A673 (cell line): ENCODE measurements around the gene BHLHE23. TPM values are rescaled to one million over a fixed set of nuclear protein-coding genes. Genes with fewer than 3 reads are reported as not detected.

ENCODE experiments used
- Bru-seq: library from RNA; stranded (reverse); fragments of 400-500 nt; gene quantifications from one replicate; lab custom pipeline; 2021; lab: Mats Ljungman, UMichigan
- BruChase-seq, 2 experiments: library from RNA; stranded (reverse); fragments of 400-500 nt; gene quantifications; one replicate each; lab custom pipeline; 2021; lab: Mats Ljungman, UMichigan
- BruUV-seq: library from RNA; stranded (reverse); fragments of 400-500 nt; replicated peaks from 2 replicates; lab custom pipeline; 2021; lab: Mats Ljungman, UMichigan
- CTCF ChIA-PET: fragments of 300-600 bp; sonication (Branson Sonifier 250); formaldehyde crosslinking; loops from one replicate; lab custom pipeline; 2022; ENCODE audit warnings: antibody characterized with exemption; lab: Charles Lee
- POLR2A ChIA-PET: fragments of 300-600 bp; sonication (Branson Sonifier 250); formaldehyde crosslinking; loops from one replicate; lab custom pipeline; 2022; ENCODE audit warnings: antibody characterized with exemption; ENCODE audit not compliant: low non-redundant PET; lab: Charles Lee
- DNase-seq: peaks from one replicate; pipeline ENCODE4 v3.0.0-alpha.2; 2015; ENCODE audit warnings: low spot score
- H3K27ac ChIP-seq: fragments of 200-600 bp; sonication (generic); 2 replicates; pipeline ENCODE4 v1.5.1; 2016; ENCODE audit warnings: mixed run types, low read depth, mild to moderate bottlenecking, mixed read lengths, antibody characterized with exemption, low read length; ENCODE audit not compliant: poor library complexity, severe bottlenecking
- H3K27me3 ChIP-seq: fragments of 200-600 bp; sonication (generic); replicated peaks from 2 replicates; pipeline ENCODE4 v1.6.1; 2017; ENCODE audit warnings: mixed run types, low read depth, mild to moderate bottlenecking, mixed read lengths, antibody characterized with exemption, low read length; ENCODE audit not compliant: insufficient read depth, poor library complexity
- H3K36me3 ChIP-seq: fragments of 200-600 bp; sonication (generic); 2 replicates; pipeline ENCODE4 v1.6.1; 2016; ENCODE audit warnings: mixed run types, mild to moderate bottlenecking, mixed read lengths, antibody characterized with exemption, low read length; ENCODE audit not compliant: insufficient read depth, poor library complexity, severe bottlenecking
- H3K4me1 ChIP-seq: fragments of 200-600 bp; sonication (generic); 2 replicates; pipeline ENCODE4 v1.6.1; 2017; ENCODE audit warnings: mixed run types, mild to moderate bottlenecking, mixed read lengths, antibody characterized with exemption, low read length; ENCODE audit not compliant: insufficient read depth, poor library complexity, severe bottlenecking
- H3K4me3 ChIP-seq: fragments of 200-600 bp; sonication (generic); 2 replicates; pipeline ENCODE4 v1.5.1; 2016; ENCODE audit warnings: low read depth, mixed run types, mild to moderate bottlenecking, mixed read lengths, low read length; ENCODE audit not compliant: poor library complexity, severe bottlenecking
- H3K9me3 ChIP-seq: fragments of 200-600 bp; sonication (generic); 2 replicates; pipeline ENCODE4 v1.6.1; 2016; ENCODE audit warnings: mixed run types, low read depth, mild to moderate bottlenecking, mixed read lengths, antibody characterized with exemption, low read length; ENCODE audit not compliant: poor library complexity, severe bottlenecking
- EZH2 ChIP-seq: fragments of 200-600 bp; sonication (generic); IDR thresholded peaks from 2 replicates; pipeline ENCODE4 v1.6.1; 2017; ENCODE audit warnings: borderline replicate concordance, low read depth, mild to moderate bottlenecking, mixed read lengths, antibody characterized with exemption, low read length; ENCODE audit not compliant: poor library complexity, severe bottlenecking
- intact Hi-C: fragments of 100-400 bp; cut with micrococcal nuclease; formaldehyde crosslinking; loops from one replicate; pipeline ENCODE4 v1.10.0; 2022; ENCODE audit not compliant: unreplicated experiment
- long read RNA-seq: library from polyadenylated mRNA; stranded (forward); transcript quantifications from one replicate; pipeline ENCODE4 v2.0.0, GENCODE V29; 2022
- total RNA-seq: library from RNA; stranded (reverse); gene quantifications from 2 replicates; pipeline ENCODE4 v1.2.3, GENCODE V29; 2021
- TF ChIP-seq, protein P1 (sequence below): fragments of 300-800, 200-600 bp; sonication (generic); conservative IDR thresholded peaks from 2 replicates; pipeline ENCODE4 v1.5.1; 2017; ENCODE audit warnings: low read depth, mild to moderate bottlenecking, antibody characterized with exemption, low read length, moderate library complexity, mixed read lengths

The BHLHE23 gene
- not detected in 2 replicates for total RNA-seq
- not detected for Bru-seq, nascent RNA
- BruChase-seq, experiment 1, labeled RNA remaining after a 2-hour chase, result not detected
- BruChase-seq, experiment 2, labeled RNA remaining after a 6-hour chase, result not detected
- long read RNA-seq, result 0 reads

DNA sequence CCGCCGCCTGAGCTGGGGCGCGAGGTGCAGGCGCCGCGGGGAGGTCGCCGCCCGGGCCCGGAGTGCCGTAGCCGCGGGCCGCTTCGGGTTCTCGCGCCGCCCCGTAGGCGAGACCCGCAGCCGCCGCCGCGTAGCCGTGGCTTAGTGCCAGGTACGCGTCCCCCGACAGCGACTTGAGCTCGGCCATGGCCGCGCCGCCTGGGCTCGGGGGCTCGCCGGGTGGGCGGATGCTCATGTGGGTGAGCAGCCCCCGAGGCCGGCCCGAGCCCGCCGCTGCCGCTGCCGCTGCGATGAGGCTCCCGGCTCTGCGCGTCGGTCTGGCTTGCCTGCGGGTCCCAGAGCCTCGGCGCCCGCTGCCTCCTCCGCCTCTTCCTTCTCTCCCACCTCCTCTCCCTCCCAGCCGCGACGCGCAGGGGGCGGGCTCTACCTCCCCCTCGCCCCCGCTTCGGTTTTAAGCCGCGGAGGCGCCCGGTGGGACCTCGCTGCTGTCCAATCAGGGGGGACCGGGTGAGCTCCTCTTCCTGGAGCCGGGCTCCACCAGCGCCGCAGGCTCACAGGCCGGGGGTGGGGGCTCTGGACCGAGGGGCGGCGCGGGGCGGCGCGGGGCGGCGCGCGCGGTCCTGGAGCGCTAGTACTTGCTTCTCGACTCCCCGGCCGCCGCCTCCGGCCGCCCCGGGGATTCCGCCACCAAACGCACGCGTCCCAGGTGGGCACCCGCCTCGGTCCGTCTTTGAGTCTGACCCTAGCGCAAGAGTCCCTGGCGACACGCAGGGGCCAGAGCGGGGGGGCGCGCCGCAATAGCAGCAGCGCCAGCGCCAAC lies at the start of gene BHLHE23:
BHLHE23 (minus strand) TSS at position 425 of the 820 bp plus-strand sequence; CDS start at position 235, 190 bp downstream.
- TF ChIP-seq, protein P1, sequence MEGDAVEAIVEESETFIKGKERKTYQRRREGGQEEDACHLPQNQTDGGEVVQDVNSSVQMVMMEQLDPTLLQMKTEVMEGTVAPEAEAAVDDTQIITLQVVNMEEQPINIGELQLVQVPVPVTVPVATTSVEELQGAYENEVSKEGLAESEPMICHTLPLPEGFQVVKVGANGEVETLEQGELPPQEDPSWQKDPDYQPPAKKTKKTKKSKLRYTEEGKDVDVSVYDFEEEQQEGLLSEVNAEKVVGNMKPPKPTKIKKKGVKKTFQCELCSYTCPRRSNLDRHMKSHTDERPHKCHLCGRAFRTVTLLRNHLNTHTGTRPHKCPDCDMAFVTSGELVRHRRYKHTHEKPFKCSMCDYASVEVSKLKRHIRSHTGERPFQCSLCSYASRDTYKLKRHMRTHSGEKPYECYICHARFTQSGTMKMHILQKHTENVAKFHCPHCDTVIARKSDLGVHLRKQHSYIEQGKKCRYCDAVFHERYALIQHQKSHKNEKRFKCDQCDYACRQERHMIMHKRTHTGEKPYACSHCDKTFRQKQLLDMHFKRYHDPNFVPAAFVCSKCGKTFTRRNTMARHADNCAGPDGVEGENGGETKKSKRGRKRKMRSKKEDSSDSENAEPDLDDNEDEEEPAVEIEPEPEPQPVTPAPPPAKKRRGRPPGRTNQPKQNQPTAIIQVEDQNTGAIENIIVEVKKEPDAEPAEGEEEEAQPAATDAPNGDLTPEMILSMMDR, result no peak
- peak; percentile 95 for TF ChIP-seq EZH2
- Histone ChIP-seq H3K27me3 (peaks cover 88% of the 10 kb centered on the region), H3K36me3 (no peaks in the 10 kb centered on the region), H3K9me3 (no peaks in the 10 kb centered on the region), H3K4me3 (peak within 1 kb of the TSS; percentile 32), H3K27ac (no peak within 1 kb of the TSS), H3K4me1 (peaks cover 15% of the 10 kb centered on the region)
- BruUV-seq, result no TSS peak
- ChIA-PET CTCF (interaction anchor here (0.6 to 1.0 kb wide), 2 partner anchors 22 to 34 kb away, joined by 3 to 7 read pairs; no protein-coding TSS in a partner anchor), POLR2A (no interaction called here)
- intact Hi-C loops, result loop anchor here (5.0 to 10.0 kb wide), 3 partner anchors 104 to 184 kb away; no protein-coding TSS in a partner anchor
- DNase-seq, result peak; percentile 60

DNA sequence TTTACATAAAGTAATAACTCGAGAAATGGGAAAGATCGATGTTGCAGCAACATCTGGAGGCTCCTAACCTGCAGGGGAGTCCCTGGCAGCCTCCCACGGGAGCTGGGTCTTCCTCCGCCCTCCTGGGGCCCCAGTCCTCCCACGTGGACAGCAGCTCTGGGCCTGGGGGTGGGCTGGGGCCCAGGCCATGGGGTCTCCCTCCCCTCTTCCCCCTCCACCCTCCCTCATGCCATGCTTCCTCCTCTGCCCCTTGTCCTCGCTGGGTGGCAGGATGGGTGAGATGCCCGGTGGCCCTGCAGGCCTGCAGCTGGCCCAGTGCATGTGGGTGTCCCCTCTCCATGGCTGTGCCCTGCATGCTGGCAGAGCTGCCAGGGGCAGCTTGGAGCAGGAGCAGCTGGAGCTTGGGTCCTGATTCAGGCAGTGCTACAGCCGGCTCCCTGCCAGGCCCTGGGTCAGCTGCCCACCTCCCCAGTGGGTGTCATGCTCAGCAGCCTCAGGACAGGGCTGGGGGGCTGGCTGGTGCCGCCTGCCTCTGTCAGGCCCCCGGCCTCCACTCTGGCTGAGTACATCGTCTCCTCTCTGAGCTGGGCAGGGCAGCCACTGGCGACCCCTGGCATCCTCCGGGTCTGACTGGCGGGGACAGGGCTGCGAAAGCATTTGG lies 48.9 kb upstream of the BHLHE23 start:
- Histone ChIP-seq H3K36me3 (no peaks in the 10 kb centered on the region), H3K4me3 (no peak overlapping the region), H3K9me3 (no peaks in the 10 kb centered on the region), H3K4me1 (no peaks in the 10 kb centered on the region), H3K27me3 (peaks cover 18% of the 10 kb centered on the region), H3K27ac (no peak overlapping the region)
- TF ChIP-seq, protein P1, result no peak
- TF ChIP-seq EZH2, result no peak
- CTCF ChIA-PET, result interaction anchor here (0.6 kb wide), 2 partner anchors 372 to 465 kb away, joined by 3 to 6 read pairs; no protein-coding TSS in a partner anchor
- intact Hi-C loops, result loop anchor here (1.0 kb wide), 1 partner anchor 124 kb away; no protein-coding TSS in a partner anchor
- POLR2A ChIA-PET, result no interaction called here
- BruUV-seq, result no TSS peak
- no peak for DNase-seq

DNA sequence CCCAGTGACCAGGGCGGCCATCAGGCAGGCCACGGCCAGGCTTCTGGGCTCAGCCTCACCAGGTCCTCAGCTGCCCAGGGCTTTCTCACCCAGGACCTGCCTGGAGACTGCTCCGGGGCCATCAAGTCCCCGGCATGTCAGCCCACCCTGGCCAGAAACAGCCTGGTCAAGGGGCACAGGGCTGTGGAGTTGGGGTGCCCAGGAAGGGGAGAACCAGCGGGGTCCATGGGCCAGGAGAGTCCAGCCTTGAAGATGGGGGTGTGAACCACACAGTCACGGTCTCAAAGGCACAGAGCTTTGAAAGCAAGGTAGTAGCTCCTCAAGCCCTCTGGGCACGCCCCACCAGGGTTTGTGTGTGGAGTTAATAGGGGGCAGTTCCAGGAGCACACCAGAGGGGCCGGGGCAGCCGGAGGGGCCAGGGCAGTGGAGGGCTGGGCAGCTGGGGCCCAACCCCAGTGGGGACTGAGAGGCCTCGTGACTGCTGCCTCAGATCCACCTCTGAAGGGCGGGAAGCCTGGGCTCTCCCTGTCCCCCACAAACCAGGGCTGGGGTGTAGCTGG lies 48.0 kb upstream of the BHLHE23 start:
- Histone ChIP-seq H3K27ac (no peak overlapping the region), H3K4me1 (no peaks in the 10 kb centered on the region), H3K27me3 (peaks cover 18% of the 10 kb centered on the region), H3K36me3 (no peaks in the 10 kb centered on the region), H3K9me3 (no peaks in the 10 kb centered on the region), H3K4me3 (no peak overlapping the region)
- ChIA-PET CTCF (interaction anchor here (0.6 to 0.9 kb wide), 3 partner anchors 97 to 372 kb away, joined by 3 read pairs; no protein-coding TSS in a partner anchor), POLR2A (no interaction called here)
- no peak for DNase-seq
- BruUV-seq, result no TSS peak
- intact Hi-C loops, result no loop called here
- TF ChIP-seq, protein P1, result no peak
- no peak for TF ChIP-seq EZH2
